GM19238 (cell line): ENCODE data around the gene SLC6A1.

ENCODE experiments used
- DNase-seq: peaks from one replicate; pipeline ENCODE4 v3.0.0; 2011; ENCODE audit warnings: low spot score; ENCODE audit not compliant: insufficient read length

SLC6A1 gene

DNA sequence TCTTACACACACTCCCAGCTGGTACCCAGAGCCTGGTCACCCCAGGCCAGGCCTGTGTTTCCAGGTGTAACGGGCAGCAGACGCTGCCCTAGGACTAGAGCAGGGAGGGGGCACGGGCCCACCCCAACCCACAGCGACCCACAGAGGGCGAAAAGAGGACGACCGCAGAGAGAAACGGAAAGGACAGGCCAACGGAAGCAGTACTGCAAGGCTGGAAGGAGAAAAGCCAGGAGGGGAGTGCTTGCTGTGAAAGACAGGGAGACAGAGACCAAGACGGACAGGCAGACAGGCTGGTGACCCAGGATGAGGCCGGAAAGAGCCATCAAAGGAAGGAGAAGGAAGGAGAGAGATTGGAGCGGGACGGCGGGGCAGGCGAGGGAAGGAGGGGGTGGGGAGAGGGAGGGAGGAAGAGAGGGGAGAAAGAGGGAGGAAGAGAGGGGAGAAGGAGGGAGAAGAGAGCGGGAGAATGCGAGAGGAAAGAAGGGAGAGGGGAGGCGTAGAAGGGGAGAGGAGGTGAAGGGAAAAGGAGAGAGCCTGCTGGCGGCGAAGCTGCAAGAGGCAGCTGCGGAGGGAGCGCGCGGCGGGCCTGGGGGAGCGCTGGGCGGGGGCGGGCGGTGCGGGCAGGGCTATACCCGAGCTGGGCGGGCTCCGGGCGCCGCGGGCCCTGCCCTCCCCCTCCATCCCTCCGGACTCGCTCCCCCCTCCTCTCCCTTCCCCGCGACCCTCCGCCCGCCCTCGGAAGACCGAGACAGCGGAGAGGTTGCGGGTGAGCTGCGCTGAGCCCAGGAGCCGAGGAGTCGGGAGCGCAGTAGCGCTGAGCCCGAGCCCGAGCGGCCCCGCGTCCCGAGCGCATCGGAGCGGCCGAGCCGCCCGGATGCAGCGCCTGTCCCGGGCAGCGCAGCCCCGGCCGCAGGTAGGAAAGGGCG, at the start of gene SLC6A1:
SLC6A1 (plus strand) TSS at position 732 of the 926 bp plus-strand sequence. CDS start 24,464 bp downstream, outside the sequence.
- no peak for DNase-seq

DNA sequence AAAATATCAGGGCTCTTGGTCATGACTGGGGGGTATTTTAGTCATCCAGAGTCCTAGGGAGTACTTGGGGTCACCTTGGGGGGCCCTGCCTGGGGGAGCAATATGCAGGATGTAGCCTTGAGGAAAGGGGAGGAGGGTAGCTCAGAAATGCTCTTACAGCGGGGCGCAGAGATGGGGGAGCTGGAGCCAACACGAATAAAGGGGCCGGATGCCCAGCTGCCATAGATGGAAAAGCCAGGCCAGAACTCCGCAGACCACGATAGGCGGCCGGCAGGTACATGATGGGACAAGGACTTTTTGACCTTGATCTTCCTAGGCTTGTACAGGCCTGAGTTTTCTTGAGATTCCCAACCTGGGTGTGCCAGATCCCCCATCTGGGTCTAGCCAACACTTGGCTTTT, 47.7 kb upstream of the SLC6A1 start:
- DNase-seq, result no peak

- DNase-seq, result peak; percentile 60
Measured at GRCh38 chr3:10945683-10946287, 46.8 kb upstream of the SLC6A1 start.

DNA sequence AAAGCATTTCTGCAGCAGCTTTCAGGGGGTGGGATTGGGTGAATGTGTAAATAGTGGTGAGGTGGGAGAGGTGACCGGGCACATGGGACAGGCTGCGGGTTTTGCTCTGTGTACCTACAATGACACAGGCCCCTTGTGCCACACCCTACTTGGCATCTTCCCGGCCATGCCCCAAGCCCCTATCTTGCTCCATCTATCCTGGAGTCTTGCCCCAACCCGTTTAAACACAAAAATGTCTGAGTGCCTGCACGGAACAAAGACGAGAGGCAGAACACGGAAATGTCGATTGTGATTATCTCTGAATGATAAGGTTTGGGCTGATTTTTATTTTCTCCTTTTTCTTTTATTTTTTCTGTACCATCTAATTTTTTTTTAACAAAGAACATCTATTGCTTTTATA, 46.0 kb upstream of the SLC6A1 start:
- no peak for DNase-seq

DNA sequence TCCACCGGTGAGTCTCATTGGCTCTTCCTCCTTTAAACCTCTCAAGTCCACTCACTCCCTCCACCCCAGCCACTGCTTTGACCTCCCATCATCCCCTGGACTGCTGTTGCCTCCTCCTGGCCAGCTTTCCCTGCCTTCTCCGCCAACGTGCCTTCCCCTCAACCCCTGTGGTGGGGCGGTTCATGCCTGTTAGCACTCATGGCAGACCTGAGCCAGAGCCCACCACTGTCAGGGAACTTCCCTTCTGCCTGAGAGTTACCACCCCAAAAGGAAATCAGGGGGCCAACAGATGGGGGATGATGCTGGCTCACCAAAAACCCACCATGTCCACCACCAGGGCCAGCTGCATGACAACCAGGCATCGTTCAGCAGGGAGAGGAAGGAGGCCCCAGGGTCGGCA, 44.2 kb upstream of the SLC6A1 start:
- no peak for DNase-seq

GRCh38 chr3:10949197-10949596, 43.4 kb upstream of the SLC6A1 start:
- DNase-seq, result no peak

DNA sequence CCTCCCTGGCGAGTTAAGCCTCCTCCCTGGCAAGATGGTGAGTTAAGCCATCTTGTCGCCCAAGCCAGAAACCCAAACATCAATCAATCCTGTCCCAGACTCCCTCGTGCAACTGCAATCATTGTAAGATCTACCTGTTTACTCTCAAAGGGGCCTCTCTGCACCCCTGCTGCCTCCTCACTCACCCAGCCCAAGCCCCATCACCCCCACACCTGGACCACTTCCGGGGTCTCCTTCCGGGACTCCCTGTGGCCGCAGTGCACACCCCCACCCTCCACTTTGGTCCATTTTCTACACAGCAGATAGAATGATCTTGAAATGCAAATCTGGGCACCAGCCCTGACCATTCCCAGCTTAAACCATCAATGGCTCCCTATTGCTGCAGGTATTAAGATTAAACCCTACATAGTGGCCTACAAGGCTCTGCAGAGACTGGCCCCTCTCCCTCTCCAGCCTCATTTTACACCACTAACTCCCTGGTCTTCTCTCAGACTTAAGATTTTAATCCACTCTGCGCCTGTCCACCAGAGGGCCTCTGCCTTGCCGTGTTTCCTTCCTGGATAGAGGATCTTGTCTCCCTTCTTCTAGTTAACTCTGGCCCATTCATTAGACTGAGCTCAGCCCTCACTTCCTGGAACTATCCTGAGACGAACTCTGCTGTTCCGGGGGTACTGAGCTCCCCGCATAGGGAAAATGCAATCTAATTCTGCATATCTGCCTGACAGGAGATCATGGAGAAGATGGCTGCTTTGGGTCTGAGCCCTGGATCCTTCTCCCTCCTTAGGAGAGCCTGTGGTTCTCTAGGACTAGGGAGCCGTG, 41.9 kb upstream of the SLC6A1 start:
- DNase-seq, result peak; percentile 19

DNA sequence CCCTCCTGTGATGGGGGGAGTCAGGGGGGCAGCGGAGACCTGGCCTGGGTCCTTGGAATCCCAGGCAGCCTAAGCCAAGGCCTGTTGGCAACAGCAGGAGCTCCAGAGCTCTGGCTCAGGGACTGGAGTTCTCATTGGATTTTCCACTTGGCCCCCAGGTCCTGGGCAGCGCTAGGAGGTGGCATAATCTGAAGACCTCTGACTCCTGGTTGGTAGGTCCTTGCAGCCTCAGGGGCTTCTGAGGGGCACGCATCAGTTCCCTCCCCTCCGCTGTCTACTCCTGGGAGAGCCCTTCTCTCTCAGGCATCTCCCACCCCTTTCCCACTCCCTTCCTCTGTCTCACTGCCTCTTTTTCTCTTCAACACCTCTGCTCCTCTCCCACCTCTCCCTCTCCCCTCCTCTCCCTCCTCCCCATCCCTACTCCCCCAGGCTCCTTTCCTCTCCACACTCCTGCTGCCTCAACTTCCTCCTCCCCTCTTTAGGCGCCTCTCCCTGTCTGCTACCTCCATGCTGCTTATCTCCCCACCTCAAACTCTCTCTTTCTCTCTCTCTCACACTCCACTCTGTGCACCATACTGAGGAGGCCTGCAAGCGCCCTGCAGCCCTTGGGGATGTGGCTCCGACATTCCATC, 41.1 kb upstream of the SLC6A1 start:
- DNase-seq, result no peak

DNA sequence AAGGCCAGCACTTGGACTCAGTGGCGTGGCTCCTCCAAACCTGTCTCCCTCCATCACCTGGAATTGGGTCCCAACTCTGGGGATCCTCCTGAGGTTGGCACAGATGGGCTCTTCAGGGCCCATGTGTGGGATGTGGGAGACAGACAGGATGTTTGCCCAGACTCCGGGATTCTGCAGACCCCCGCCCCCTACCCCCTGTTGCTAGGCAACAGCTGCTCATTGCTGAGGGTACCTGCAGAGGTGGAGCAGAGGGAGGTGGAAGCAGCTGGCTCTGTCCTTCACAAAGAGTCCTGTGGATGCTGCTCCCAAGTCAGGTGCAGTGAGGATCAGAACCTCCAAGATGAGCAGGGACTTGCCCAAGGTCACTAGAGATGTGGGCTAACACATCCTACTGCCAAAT, 40.0 kb upstream of the SLC6A1 start:
- no peak for DNase-seq

DNA sequence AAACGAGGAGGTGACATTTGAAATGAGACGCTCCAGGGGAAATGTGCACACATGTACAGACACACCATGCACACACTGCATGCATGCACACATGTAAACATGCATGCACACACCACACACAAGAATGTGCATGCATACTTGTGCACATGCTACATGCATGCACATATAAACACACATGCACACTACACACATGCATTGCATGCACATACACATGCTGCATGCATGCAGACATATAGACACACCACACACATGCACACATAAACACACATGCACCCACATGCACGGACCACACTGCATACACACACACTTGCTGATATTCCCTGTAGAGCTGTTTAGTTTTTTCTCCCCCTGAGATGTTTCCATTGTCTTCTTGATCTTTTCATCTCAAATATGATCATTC, 37.8 kb upstream of the SLC6A1 start:
- DNase-seq, result no peak

DNA sequence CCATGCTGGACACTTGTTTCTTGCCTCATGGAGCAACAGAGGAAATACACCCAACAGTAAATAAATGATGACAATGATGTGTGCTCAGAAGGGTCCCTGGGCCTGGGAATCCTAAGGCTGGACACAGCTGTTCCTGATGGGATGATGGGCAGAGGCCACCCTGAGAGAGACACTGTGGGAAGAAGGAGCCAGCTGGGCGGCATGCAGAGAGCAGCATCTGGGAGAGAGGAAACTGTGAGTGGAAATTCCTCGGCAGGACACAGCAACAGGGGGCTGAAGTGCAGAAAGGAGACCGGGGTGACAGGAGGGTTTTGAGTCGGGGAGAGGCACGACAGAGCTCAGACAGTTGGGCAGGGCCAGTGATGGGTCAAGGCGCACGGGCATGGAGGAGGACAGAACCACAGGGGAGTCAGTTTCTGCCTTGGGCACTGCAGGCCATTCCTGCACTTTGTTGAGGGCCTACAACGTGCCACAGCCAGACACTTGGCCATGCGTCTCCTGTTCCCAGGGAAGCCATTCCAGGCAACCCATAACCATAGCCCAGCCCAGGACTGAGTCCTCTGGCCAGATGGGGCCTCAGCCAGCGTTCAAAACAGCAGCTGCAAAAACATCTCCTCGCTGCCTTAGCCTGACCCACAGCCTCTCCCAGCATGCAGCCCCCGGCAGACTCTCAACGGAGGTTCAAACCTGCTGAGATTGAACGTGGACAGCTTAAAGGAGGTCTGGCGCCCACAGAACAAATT, 36.7 kb upstream of the SLC6A1 start:
- DNase-seq, result no peak

DNA sequence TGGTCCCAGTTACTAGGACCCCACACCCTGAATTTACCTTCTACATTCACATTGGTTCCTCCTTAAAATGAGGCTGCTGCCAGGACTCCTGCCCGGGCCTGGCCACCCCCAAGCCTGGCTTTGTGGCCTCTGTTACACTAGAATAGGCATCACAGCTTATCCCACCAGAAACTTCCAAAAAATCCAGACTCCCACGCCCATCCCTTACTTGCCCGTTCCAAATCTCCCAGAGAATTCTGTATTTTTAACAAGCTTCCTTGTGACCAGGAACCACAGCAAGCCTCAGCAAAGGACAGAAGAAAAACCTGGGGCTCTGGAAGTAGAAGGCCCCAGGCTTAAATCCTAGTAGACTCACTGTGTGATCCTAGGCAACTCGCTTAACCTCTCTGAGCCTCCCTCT, 36.0 kb upstream of the SLC6A1 start:
- no peak for DNase-seq

DNA sequence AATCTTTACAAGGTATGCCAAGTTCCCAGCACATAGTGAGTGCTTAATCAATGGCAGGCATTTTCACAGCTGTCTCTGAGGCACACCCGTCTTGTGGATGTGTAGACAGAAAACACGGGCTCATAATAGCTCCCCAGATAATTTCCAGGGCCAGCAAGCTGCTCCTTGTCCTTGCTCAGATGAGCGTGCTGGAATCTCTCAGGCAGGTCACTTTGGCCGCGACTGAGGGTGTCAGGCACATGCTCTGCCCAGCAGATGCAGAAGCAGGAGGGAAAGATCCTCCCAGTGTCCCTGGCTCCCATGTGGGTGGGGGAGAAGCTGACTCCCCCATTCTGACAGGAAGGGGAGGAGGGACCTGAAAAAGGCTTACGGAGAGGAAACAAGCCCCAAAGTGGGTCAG, 35.6 kb upstream of the SLC6A1 start:
- no peak for DNase-seq

GRCh38 chr3:10957976-10958749, 34.4 kb upstream of the SLC6A1 start:
- DNase-seq, result no peak

DNA sequence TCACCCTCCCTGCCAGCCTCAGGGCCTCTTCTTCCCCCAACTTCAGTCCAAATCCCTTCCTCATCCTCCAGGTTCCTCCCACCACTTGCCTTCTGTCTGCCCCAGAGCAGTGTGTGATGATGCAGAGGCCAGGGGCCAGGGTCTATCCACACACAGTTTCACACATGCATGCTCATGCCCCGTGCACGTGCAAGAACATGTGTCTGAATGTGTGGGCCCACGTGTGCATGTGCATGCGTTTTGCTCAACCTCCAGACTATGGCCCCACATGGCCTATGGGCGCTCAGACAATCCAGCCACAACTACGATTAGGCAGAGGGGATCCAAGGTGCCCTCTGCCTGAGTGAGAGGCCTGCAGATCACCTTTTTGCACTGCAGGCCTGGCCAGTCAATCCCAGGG, 32.3 kb upstream of the SLC6A1 start:
- DNase-seq, result no peak

- DNase-seq, result no peak
Measured at GRCh38 chr3:10961921-10962320, 30.6 kb upstream of the SLC6A1 start.

DNA sequence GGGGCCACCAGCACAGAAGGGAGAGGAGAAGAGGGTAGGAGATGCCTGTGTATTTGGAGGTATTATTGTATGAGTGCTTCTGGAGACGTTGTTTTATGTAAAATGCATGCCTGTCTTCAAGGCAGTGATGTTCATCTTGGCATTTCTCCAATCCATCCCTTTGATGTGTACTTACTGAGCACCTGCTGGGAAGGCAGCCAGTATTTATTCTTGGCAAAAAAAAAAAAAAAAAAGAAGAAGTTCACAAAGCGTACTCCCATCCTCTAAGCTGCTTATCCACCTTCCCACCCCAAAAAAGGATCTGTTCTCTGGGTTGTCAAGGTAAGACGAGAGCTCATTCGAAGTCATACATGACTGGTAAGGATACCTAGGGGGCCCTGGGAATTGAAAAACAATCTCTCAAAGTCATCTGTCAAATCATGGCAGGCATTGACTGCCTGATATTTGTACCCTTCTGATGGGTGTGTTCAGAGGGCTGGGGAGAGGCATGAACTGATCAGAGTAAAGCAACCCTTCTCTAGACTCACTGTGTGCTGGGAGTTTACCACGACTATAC, 30.0 kb upstream of the SLC6A1 start:
- DNase-seq, result no peak

- no peak for DNase-seq
Measured at GRCh38 chr3:10964537-10965167, 27.9 kb upstream of the SLC6A1 start.

- no peak for DNase-seq
Measured at GRCh38 chr3:10968401-10968800, 24.1 kb upstream of the SLC6A1 start.
